GM18517 (cell line): Measurements from ENCODE around the gene PDE8A.

Source experiments
- ATAC-seq: cut with Tn5 transposase; IDR thresholded peaks from one replicate; pipeline ENCODE4 v1.9.1; 2021; ENCODE audit warnings: mild to moderate bottlenecking, moderate library complexity; ENCODE audit not compliant: unreplicated experiment

PDE8A gene

GRCh38 chr15:85118581-85118980, 136.9 kb downstream of the PDE8A start:
- no peak for ATAC-seq

- ATAC-seq: no peak
These were observed 138.9 kb downstream of the PDE8A start for GRCh38 chr15:85120351-85121113.

- ATAC-seq: no peak
These were observed 142.5 kb downstream of the PDE8A start for GRCh38 chr15:85124173-85124572.

- ATAC-seq: no peak
These were observed 143.5 kb downstream of the PDE8A start for GRCh38 chr15:85125056-85125661.

- no peak for ATAC-seq
These were observed 147.0 kb downstream of the PDE8A start for GRCh38 chr15:85128621-85129020.

GRCh38 chr15:85129881-85130280, 148.2 kb downstream of the PDE8A start:
- no peak for ATAC-seq

GRCh38 chr15:85131915-85132314, 150.3 kb downstream of the PDE8A start:
- no peak for ATAC-seq

GRCh38 chr15:85133709-85134108, 152.1 kb downstream of the PDE8A start:
- ATAC-seq: no peak

- ATAC-seq: no peak
These were observed 156.0 kb downstream of the PDE8A start for GRCh38 chr15:85137489-85138168.

GRCh38 chr15:85139391-85139790, 157.7 kb downstream of the PDE8A start:
- no peak for ATAC-seq

GRCh38 chr15:85141726-85142125, 160.1 kb downstream of the PDE8A start:
- ATAC-seq: no peak

GRCh38 chr15:85142312-85142711, 160.7 kb downstream of the PDE8A start:
- ATAC-seq: no peak

GRCh38 chr15:85149465-85150129, 167.9 kb downstream of the PDE8A start:
- no peak for ATAC-seq

- no peak for ATAC-seq
These were observed 168.4 kb downstream of the PDE8A start for GRCh38 chr15:85150130-85150480.

- ATAC-seq: no peak
These were observed 169.5 kb downstream of the PDE8A start for GRCh38 chr15:85151145-85151544.

- no peak for ATAC-seq
These were observed 170.2 kb downstream of the PDE8A start for GRCh38 chr15:85151861-85152260.

- ATAC-seq: no peak
These were observed 172.4 kb downstream of the PDE8A start for GRCh38 chr15:85154061-85154460.

GRCh38 chr15:85155360-85155759, 173.7 kb downstream of the PDE8A start:
- ATAC-seq: no peak

- ATAC-seq: no peak
These were observed 174.2 kb downstream of the PDE8A start for GRCh38 chr15:85155857-85156256.

GRCh38 chr15:85157344-85157743, 175.7 kb downstream of the PDE8A start:
- ATAC-seq: no peak

- ATAC-seq: no peak
These were observed 180.6 kb downstream of the PDE8A start for GRCh38 chr15:85162237-85162636.
